SK-N-SH treated with all-trans-retinoic acid at 6 μM for 48 hours (cell line): ENCODE results near the gene SKIC2.

ENCODE experiments used
- ATAC-seq: fragments of 200-7000 bp; cut with Tn5 transposase; 3 replicates; pipeline ENCODE4 v1.9.1; 2020; ENCODE audit warnings: mild to moderate bottlenecking, moderate library complexity
- ARNTL ChIP-seq: fragments of 450-650 bp; formaldehyde crosslinking; IDR thresholded peaks from 2 replicates; pipeline ENCODE4 v1.5.0; 2020; ENCODE audit warnings: low read depth, mild to moderate bottlenecking, moderate library complexity, borderline replicate concordance
- BACH2 ChIP-seq: fragments of 250-450 bp; sonication (Bioruptor Pico); IDR thresholded peaks from 2 replicates; pipeline ENCODE4 v1.9.0; 2021; ENCODE audit warnings: mild to moderate bottlenecking, borderline replicate concordance
- CSDC2 ChIP-seq: fragments of 250-450 bp; sonication (Bioruptor Pico); IDR thresholded peaks from 2 replicates; pipeline ENCODE4 v1.5.0; 2020; ENCODE audit warnings: mild to moderate bottlenecking, moderate library complexity
- ESRRG ChIP-seq: fragments of 250-450 bp; sonication (Bioruptor Pico); IDR thresholded peaks from 2 replicates; pipeline ENCODE4 v1.6.1; 2021; ENCODE audit warnings: mild to moderate bottlenecking
- GLIS3 ChIP-seq: fragments of 250-450 bp; sonication (Bioruptor Pico); IDR thresholded peaks from 2 replicates; pipeline ENCODE4 v1.5.0; 2020; ENCODE audit warnings: mild to moderate bottlenecking, moderate library complexity
- ISL1 ChIP-seq: fragments of 250-450 bp; sonication (Bioruptor Pico); IDR thresholded peaks from 2 replicates; pipeline ENCODE4 v2.1.2; 2022; ENCODE audit warnings: mild to moderate bottlenecking, moderate library complexity
- OSR1 ChIP-seq: fragments of 250-450 bp; sonication (Bioruptor Pico); IDR thresholded peaks from 2 replicates; pipeline ENCODE4 v1.8.0; 2022; ENCODE audit warnings: moderate library complexity, mild to moderate bottlenecking, inconsistent platforms
- PPARA ChIP-seq: fragments of 250-450 bp; sonication (Bioruptor Pico); IDR thresholded peaks from 2 replicates; pipeline ENCODE4 v1.5.0; 2020; ENCODE audit warnings: mild to moderate bottlenecking, borderline replicate concordance
- SNAI2 ChIP-seq: fragments of 250-450 bp; sonication (Bioruptor Pico); IDR thresholded peaks from 2 replicates; pipeline ENCODE4 v1.5.0; 2020; ENCODE audit warnings: mild to moderate bottlenecking, moderate library complexity
- TCF4 ChIP-seq: fragments of 250-450 bp; sonication (Bioruptor Pico); IDR thresholded peaks from 2 replicates; pipeline ENCODE4 v1.8.0; 2021; ENCODE audit warnings: mild to moderate bottlenecking, moderate library complexity, borderline replicate concordance
- ZC3H10 ChIP-seq: fragments of 250-450 bp; sonication (Bioruptor Pico); IDR thresholded peaks from 2 replicates; pipeline ENCODE4 v1.5.1; 2021; ENCODE audit warnings: mild to moderate bottlenecking, moderate library complexity
- ZFP3 ChIP-seq: fragments of 250-450 bp; sonication (Bioruptor Pico); IDR thresholded peaks from 2 replicates; pipeline ENCODE4 v1.5.0; 2020; ENCODE audit warnings: mild to moderate bottlenecking, moderate library complexity
- ZFP30 ChIP-seq: fragments of 450-650 bp; formaldehyde crosslinking; IDR thresholded peaks from 2 replicates; pipeline ENCODE4 v1.5.0; 2022; ENCODE audit warnings: mild to moderate bottlenecking, moderate library complexity
- ZNF565 ChIP-seq: fragments of 450-650 bp; formaldehyde crosslinking; conservative IDR thresholded peaks from 2 replicates; pipeline ENCODE4 v1.5.0; 2020; ENCODE audit warnings: low read depth, mild to moderate bottlenecking, moderate library complexity
- ZNF70 ChIP-seq: fragments of 450-650 bp; formaldehyde crosslinking; IDR thresholded peaks from 2 replicates; pipeline ENCODE4 v1.5.0; 2020; ENCODE audit warnings: mild to moderate bottlenecking, moderate library complexity
- ZNF8 ChIP-seq: fragments of 450-650 bp; formaldehyde crosslinking; IDR thresholded peaks from 2 replicates; pipeline ENCODE4 v1.5.0; 2020; ENCODE audit warnings: mild to moderate bottlenecking, moderate library complexity
- TF ChIP-seq, protein P1 (sequence below): fragments of 250-450 bp; sonication (Bioruptor Pico); IDR thresholded peaks from 2 replicates; pipeline ENCODE4 v1.5.1; 2021; ENCODE audit warnings: mild to moderate bottlenecking, moderate library complexity
- TF ChIP-seq, protein P2 (sequence below): fragments of 250-450 bp; sonication (Bioruptor Pico); IDR thresholded peaks from 2 replicates; pipeline ENCODE4 v1.5.1; 2020; ENCODE audit warnings: low read depth, mild to moderate bottlenecking, moderate library complexity
- TF ChIP-seq, protein P3 (sequence below): fragments of 250-450 bp; sonication (Bioruptor Pico); IDR thresholded peaks from 2 replicates; pipeline ENCODE4 v1.8.0; 2021; ENCODE audit warnings: low read depth, mild to moderate bottlenecking, moderate library complexity, borderline replicate concordance
- TF ChIP-seq, protein P4 (sequence below): fragments of 250-450 bp; sonication (Bioruptor Pico); IDR thresholded peaks from 2 replicates; pipeline ENCODE4 v1.5.0; 2020; ENCODE audit warnings: mild to moderate bottlenecking, moderate library complexity
- TF ChIP-seq, protein P5 (sequence below): fragments of 250-450 bp; sonication (Bioruptor Pico); IDR thresholded peaks from 2 replicates; pipeline ENCODE4 v1.8.0; 2020; ENCODE audit warnings: mild to moderate bottlenecking, moderate library complexity, borderline replicate concordance

Gene SKIC2

DNA sequence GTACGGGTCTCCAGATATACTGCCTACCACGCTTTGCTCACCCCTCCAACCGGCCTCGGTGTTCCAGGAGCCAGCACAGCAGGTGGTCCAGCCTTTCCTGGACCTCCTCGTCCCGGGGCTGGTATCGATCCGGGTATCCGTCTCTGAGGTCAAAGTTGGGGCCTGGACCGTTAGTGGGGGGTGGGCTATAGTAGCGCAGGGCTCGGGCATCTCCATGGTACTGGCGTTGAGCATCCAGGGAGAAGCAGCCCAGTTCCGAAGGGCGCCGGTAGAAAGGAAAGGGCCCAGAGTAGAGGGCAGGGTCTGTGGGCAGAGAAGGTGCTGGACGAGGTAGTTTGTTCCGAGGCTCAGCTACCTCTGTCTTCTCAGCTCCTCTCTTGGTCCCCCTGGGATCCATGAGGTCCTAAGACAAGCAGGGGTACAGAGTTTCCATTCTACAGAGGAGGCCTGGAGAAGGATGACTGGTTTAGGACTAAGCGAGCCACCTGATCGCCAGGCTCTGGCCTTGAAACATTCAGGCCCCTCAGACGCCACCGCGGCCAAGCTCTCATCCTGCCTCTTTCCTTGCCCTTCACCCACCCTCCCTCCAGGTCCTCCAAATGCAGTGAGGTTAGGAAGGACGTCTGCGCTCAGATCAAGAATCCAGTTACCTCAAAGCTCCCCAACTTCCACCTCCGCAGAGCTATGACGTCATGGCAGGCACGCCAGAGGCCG, 12.5 kb downstream of the SKIC2 start:
- ATAC-seq: peak; percentile 49
- TF ChIP-seq ARNTL (CRISPR knock-in tag) (no peak), BACH2 (CRISPR knock-in tag) (0 out of 2 replicates have a peak, but pooled peaks have one; percentile 75), ZC3H10 (CRISPR knock-in tag) (no peak), TCF4 (CRISPR knock-in tag) (no peak), ZFP3 (CRISPR knock-in tag) (no peak), ZNF565 (peak; percentile 82; the same call in 1 of the 2 replicates), OSR1 (no peak), SNAI2 (CRISPR knock-in tag) (no peak), ISL1 (no peak), PPARA (CRISPR knock-in tag) (peak; percentile 91; the same call in 1 of the 2 replicates), ZNF70 (CRISPR knock-in tag) (peak; percentile 57; the same call in 1 of the 2 replicates), ZNF8 (no peak)
- TF ChIP-seq, protein P1, sequence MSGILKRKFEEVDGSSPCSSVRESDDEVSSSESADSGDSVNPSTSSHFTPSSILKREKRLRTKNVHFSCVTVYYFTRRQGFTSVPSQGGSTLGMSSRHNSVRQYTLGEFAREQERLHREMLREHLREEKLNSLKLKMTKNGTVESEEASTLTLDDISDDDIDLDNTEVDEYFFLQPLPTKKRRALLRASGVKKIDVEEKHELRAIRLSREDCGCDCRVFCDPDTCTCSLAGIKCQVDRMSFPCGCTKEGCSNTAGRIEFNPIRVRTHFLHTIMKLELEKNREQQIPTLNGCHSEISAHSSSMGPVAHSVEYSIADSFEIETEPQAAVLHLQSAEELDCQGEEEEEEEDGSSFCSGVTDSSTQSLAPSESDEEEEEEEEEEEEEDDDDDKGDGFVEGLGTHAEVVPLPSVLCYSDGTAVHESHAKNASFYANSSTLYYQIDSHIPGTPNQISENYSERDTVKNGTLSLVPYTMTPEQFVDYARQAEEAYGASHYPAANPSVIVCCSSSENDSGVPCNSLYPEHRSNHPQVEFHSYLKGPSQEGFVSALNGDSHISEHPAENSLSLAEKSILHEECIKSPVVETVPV (CRISPR knock-in tag): 0 out of 2 replicates have a peak, but pooled peaks have one; percentile 8
- TF ChIP-seq, protein P2, sequence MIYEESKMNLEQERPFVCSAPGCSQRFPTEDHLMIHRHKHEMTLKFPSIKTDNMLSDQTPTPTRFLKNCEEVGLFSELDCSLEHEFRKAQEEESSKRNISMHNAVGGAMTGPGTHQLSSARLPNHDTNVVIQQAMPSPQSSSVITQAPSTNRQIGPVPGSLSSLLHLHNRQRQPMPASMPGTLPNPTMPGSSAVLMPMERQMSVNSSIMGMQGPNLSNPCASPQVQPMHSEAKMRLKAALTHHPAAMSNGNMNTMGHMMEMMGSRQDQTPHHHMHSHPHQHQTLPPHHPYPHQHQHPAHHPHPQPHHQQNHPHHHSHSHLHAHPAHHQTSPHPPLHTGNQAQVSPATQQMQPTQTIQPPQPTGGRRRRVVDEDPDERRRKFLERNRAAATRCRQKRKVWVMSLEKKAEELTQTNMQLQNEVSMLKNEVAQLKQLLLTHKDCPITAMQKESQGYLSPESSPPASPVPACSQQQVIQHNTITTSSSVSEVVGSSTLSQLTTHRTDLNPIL: peak; percentile 73
- TF ChIP-seq, protein P3, sequence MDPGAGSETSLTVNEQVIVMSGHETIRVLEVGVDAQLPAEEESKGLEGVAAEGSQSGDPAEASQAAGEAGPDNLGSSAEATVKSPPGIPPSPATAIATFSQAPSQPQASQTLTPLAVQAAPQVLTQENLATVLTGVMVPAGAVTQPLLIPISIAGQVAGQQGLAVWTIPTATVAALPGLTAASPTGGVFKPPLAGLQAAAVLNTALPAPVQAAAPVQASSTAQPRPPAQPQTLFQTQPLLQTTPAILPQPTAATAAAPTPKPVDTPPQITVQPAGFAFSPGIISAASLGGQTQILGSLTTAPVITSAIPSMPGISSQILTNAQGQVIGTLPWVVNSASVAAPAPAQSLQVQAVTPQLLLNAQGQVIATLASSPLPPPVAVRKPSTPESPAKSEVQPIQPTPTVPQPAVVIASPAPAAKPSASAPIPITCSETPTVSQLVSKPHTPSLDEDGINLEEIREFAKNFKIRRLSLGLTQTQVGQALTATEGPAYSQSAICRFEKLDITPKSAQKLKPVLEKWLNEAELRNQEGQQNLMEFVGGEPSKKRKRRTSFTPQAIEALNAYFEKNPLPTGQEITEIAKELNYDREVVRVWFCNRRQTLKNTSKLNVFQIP (CRISPR knock-in tag): no peak
- TF ChIP-seq, protein P4, sequence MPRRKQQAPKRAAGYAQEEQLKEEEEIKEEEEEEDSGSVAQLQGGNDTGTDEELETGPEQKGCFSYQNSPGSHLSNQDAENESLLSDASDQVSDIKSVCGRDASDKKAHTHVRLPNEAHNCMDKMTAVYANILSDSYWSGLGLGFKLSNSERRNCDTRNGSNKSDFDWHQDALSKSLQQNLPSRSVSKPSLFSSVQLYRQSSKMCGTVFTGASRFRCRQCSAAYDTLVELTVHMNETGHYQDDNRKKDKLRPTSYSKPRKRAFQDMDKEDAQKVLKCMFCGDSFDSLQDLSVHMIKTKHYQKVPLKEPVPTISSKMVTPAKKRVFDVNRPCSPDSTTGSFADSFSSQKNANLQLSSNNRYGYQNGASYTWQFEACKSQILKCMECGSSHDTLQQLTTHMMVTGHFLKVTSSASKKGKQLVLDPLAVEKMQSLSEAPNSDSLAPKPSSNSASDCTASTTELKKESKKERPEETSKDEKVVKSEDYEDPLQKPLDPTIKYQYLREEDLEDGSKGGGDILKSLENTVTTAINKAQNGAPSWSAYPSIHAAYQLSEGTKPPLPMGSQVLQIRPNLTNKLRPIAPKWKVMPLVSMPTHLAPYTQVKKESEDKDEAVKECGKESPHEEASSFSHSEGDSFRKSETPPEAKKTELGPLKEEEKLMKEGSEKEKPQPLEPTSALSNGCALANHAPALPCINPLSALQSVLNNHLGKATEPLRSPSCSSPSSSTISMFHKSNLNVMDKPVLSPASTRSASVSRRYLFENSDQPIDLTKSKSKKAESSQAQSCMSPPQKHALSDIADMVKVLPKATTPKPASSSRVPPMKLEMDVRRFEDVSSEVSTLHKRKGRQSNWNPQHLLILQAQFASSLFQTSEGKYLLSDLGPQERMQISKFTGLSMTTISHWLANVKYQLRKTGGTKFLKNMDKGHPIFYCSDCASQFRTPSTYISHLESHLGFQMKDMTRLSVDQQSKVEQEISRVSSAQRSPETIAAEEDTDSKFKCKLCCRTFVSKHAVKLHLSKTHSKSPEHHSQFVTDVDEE (CRISPR knock-in tag): no peak; the same call in 1 of the 2 replicates
- TF ChIP-seq, protein P5, sequence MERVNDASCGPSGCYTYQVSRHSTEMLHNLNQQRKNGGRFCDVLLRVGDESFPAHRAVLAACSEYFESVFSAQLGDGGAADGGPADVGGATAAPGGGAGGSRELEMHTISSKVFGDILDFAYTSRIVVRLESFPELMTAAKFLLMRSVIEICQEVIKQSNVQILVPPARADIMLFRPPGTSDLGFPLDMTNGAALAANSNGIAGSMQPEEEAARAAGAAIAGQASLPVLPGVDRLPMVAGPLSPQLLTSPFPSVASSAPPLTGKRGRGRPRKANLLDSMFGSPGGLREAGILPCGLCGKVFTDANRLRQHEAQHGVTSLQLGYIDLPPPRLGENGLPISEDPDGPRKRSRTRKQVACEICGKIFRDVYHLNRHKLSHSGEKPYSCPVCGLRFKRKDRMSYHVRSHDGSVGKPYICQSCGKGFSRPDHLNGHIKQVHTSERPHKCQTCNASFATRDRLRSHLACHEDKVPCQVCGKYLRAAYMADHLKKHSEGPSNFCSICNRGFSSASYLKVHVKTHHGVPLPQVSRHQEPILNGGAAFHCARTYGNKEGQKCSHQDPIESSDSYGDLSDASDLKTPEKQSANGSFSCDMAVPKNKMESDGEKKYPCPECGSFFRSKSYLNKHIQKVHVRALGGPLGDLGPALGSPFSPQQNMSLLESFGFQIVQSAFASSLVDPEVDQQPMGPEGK (CRISPR knock-in tag): no peak

DNA sequence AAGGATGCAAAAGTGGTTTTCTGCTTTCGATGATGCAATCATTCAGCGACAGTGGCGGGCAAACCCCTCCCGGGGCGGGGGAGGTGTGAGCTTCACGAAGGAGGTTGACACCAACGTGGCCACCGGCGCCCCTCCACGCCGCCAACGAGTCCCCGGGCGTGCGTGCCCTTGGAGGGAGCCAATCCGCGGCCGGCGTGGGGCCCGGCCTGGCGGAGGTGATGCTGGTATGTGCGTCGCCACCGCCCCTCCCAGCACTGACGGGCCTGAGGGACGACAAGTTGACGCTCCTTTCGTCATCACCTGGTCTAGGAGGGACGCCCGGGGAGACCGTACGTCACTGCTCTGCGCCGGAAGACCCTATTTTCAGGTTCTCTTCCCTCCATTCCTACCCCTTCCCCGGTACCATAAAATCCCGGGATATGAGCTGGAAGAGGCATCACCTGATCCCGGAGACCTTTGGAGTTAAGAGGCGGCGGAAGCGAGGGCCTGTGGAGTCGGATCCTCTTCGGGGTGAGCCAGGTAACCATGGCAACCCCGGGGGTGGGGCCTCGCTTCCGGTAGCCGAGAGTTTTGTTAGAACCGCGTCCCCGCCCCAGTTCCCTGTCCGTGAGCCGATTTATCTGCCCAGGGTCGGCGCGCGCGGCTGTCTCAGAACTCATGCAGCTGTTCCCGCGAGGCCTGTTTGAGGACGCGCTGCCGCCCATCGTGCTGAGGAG, 13.2 kb downstream of the SKIC2 start, which contains the start of gene DXO:
Gene DXO (minus strand): TSS at position 146 of the 716 bp plus-strand sequence. CDS start 463 bp downstream, outside the sequence.
- ATAC-seq: peak; percentile 88
- TF ChIP-seq, protein P1 (CRISPR knock-in tag): peak; percentile 9; the same call in 1 of the 2 replicates
- TF ChIP-seq ZFP3 (CRISPR knock-in tag) (0 out of 2 replicates have a peak, but pooled peaks have one; percentile 25), ISL1 (no peak), ESRRG (CRISPR knock-in tag) (0 out of 2 replicates have a peak, but pooled peaks have one; percentile 10), SNAI2 (CRISPR knock-in tag) (no peak), CSDC2 (peak; percentile 22; the same call in 1 of the 2 replicates), OSR1 (no peak), ZNF8 (no peak), GLIS3 (0 out of 2 replicates have a peak, but pooled peaks have one; percentile 21), PPARA (CRISPR knock-in tag) (no peak), ZFP30 (CRISPR knock-in tag) (0 out of 2 replicates have a peak, but pooled peaks have one; percentile 55)
- TF ChIP-seq, protein P5 (CRISPR knock-in tag): peak; percentile 82; the same call in 1 of the 2 replicates
- TF ChIP-seq, protein P4 (CRISPR knock-in tag): no peak
